K562 (cell line): ENCODE data around the gene TTLL3. TPM values are rescaled to one million over a fixed set of nuclear protein-coding genes. Genes with fewer than 3 reads are reported as not detected.

ENCODE experiments used
- BMI1 ChIP-seq: fragments of 150-350 bp; IDR thresholded peaks from 2 replicates; pipeline ENCODE4 v1.6.1; 2014; ENCODE audit warnings: low read length
- CAMTA2 ChIP-seq: fragments of 250-450 bp; sonication (Bioruptor Pico); conservative IDR thresholded peaks from 2 replicates; pipeline ENCODE4 v1.5.1; 2022
- CBX2 ChIP-seq: fragments of 200-600 bp; sonication (generic); IDR thresholded peaks from one replicate; pipeline ENCODE4 v1.6.1; 2012; ENCODE audit warnings: mild to moderate bottlenecking, low read length, inconsistent platforms; ENCODE audit not compliant: insufficient read depth, poor library complexity, severe bottlenecking
- CHD2 ChIP-seq: IDR thresholded peaks from 2 replicates; pipeline ENCODE4 v1.6.1; 2011; ENCODE audit warnings: low read depth, low read length
- COPS2 ChIP-seq: fragments of 450-650 bp; conservative IDR thresholded peaks from 2 replicates; pipeline ENCODE4 v1.6.1; 2016; ENCODE audit warnings: mild to moderate bottlenecking, moderate library complexity
- CREB1 ChIP-seq, 2 experiments: sonication (generic) in 1 of 2; formaldehyde crosslinking in 1 of 2; IDR thresholded peaks; 2 replicates each; pipeline versions ENCODE4 v1.6.1 to v1.8.0; 2012 to 2022; ENCODE audit warnings: inconsistent platforms in 1 of 2, mild to moderate bottlenecking in 1 of 2, missing genetic modification reagents in 1 of 2, moderate library complexity in 1 of 2
- DACH1 ChIP-seq: fragments of 450-650 bp; IDR thresholded peaks from 2 replicates; pipeline ENCODE4 v1.6.1; 2018; ENCODE audit not compliant: partially characterized antibody
- E2F8 ChIP-seq: fragments of 450-650 bp; IDR thresholded peaks from 2 replicates; pipeline ENCODE4 v1.7.1; 2018; ENCODE audit warnings: mild to moderate bottlenecking, low read depth; ENCODE audit not compliant: partially characterized antibody
- LCOR ChIP-seq: sonication (generic); formaldehyde crosslinking; IDR thresholded peaks from 2 replicates; pipeline ENCODE4 v1.8.0; 2022; ENCODE audit warnings: mild to moderate bottlenecking, missing genetic modification reagents
- NEUROD1 ChIP-seq: fragments of 150-350 bp; IDR thresholded peaks from 2 replicates; pipeline ENCODE4 v1.6.1; 2014; ENCODE audit warnings: borderline replicate concordance, low read length, low read depth; ENCODE audit not compliant: partially characterized antibody
- NFE2 ChIP-seq: IDR thresholded peaks from 2 replicates; pipeline ENCODE4 v1.6.1; 2014; ENCODE audit warnings: antibody characterized with exemption, low read depth
- POLR3A ChIP-seq: IDR thresholded peaks from 2 replicates; pipeline ENCODE4 v1.6.1; 2011; ENCODE audit warnings: borderline replicate concordance, mild to moderate bottlenecking, moderate library complexity; ENCODE audit not compliant: insufficient read length, insufficient read depth; ENCODE audit errors: extremely low read depth
- PRPF4 ChIP-seq: fragments of 200-400 bp; formaldehyde crosslinking; IDR thresholded peaks from one replicate; pipeline ENCODE4 v1.6.1; 2017; ENCODE audit warnings: low read length, low read depth, mild to moderate bottlenecking; ENCODE audit not compliant: insufficient read depth, poor library complexity, severe bottlenecking
- RAD51 ChIP-seq: fragments of 450-650 bp; IDR thresholded peaks from 2 replicates; pipeline ENCODE4 v1.7.1; 2016; ENCODE audit warnings: low read depth, mild to moderate bottlenecking, borderline replicate concordance
- SMAD4 ChIP-seq: fragments of 250-450 bp; sonication (Bioruptor Pico); conservative IDR thresholded peaks from 2 replicates; pipeline ENCODE4 v1.8.0; 2021; ENCODE audit warnings: inconsistent platforms, mild to moderate bottlenecking, moderate library complexity
- TAF1 ChIP-seq: IDR thresholded peaks from 2 replicates; pipeline ENCODE4 v1.6.1; 2011; ENCODE audit warnings: mild to moderate bottlenecking, low read length, moderate library complexity; ENCODE audit not compliant: insufficient read depth, control insufficient read depth, severe bottlenecking; ENCODE audit errors: extremely low read depth
- TBP ChIP-seq: optimal IDR thresholded peaks from 2 replicates; pipeline ENCODE3; 2011; ENCODE audit warnings: low read depth, low read length, improper control_type of control experiment
- TCF7 ChIP-seq: sonication (generic); IDR thresholded peaks from 2 replicates; pipeline ENCODE4 v1.6.1; 2016; ENCODE audit warnings: antibody characterized with exemption, borderline replicate concordance
- TCF7L2 ChIP-seq: fragments of 150-350 bp; IDR thresholded peaks from 2 replicates; pipeline ENCODE4 v1.6.1; 2016; ENCODE audit warnings: low read depth, mild to moderate bottlenecking, low read length, moderate library complexity
- TSC22D4 ChIP-seq: fragments of 450-650 bp; IDR thresholded peaks from 2 replicates; pipeline ENCODE4 v1.6.1; 2016; ENCODE audit warnings: missing genetic modification characterization, missing biosample characterization, control low read depth
- ZC3H8 ChIP-seq: fragments of 450-650 bp; IDR thresholded peaks from 2 replicates; pipeline ENCODE4 v1.6.1; 2017
- ZFP1 ChIP-seq: fragments of 450-650 bp; formaldehyde crosslinking; IDR thresholded peaks from 2 replicates; pipeline ENCODE4 v1.4.0; 2020; ENCODE audit warnings: mild to moderate bottlenecking, mixed read lengths
- ZNF431 ChIP-seq: sonication (generic); formaldehyde crosslinking; IDR thresholded peaks from 2 replicates; pipeline ENCODE4 v1.8.0; 2022; ENCODE audit warnings: mild to moderate bottlenecking, missing genetic modification reagents
- ZNF77 ChIP-seq: fragments of 250-450 bp; sonication (Bioruptor Pico); IDR thresholded peaks from 2 replicates; pipeline ENCODE4 v1.5.0; 2020
- polyA plus RNA-seq, 8 experiments: library from polyadenylated mRNA; depleted of rRNA in 4 of 8; stranded (reverse) in 5 of 8; unstranded in 3 of 8; fragments of >200 nt; fragmentation: Nextera tagmentation in 2 of 8; fragmentation: Illumina TruSeq in 1 of 8; extraction: Ambion mirVana in 2 of 8; extraction: Trizol in 1 of 8; gene quantifications; 2 replicates each; pipeline versions ENCODE4 v1.2.1 to v1.2.3, GENCODE V29; 2011 to 2014; ENCODE audit warnings: inconsistent platforms in 1 of 8, missing spikeins in 1 of 8
- total RNA-seq, 7 experiments: library from RNA; depleted of rRNA in 6 of 7; stranded (reverse); fragments of >200 nt in 6 of 7; fragmentation: Illumina TruSeq in 2 of 7; extraction: Trizol in 2 of 7; gene quantifications; 2 replicates each; pipeline versions ENCODE4 v1.2.1 to v1.2.3, GENCODE V29; 2011 to 2021; ENCODE audit warnings: low replicate concordance in 1 of 7
- TF ChIP-seq, protein P1 (sequence below), 2 experiments: fragments of 450-650 bp; IDR thresholded peaks; 2 replicates each; pipeline ENCODE4 v1.6.1; 2016
- TF ChIP-seq, protein P2 (sequence below): fragments of 250-450 bp; sonication (Bioruptor Pico); IDR thresholded peaks from 2 replicates; pipeline ENCODE4 v1.6.1; 2021; ENCODE audit warnings: mild to moderate bottlenecking

Gene TTLL3
- total and polyA plus RNA-seq, 9 of the 15 experiments (the other 6 are each of a cell fraction or from before 2014, with no cell fraction given) = 8.9 to 106 (median 33.2) TPM

DNA sequence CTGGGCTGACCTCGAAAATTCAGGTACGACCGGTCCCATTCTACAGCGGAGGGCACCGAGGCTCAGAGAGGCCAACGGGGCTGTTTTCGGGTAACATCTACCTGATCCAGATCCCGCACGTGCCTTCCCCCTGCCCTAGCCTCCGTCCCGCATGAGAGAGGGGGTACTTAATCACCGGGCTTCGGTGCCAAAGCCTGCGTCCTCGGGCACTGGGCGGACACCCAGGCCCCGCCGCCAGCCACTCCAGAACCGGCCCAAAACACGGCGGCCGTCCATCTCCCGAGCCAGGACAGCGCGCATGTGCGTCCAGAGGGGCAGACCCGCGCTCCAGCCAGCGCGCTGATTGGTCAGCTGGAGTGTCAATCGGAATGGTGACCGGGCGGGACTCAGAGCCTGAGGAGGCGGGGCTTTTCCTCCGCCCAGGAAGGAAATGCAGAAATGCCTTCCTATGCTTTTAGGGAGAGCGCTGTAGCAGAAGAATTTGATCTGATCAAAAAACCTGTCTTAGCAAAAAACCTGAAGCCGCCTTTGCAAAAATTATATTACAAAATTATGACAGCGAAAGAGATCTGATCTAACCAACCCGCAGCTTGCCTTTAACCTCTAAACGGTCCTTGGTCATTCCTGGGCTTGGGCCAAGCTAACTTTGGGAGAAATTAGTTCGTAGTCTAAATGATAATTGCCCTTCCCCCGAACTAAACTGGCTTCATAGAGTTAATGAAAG is 33.8 kb downstream of the TTLL3 start, which contains the start of gene RPUSD3 (continued):
- TF ChIP-seq NEUROD1 (no peak), NFE2 (no peak), CHD2 (peak; percentile 79), ZC3H8 (no peak), COPS2 (no peak), TBP (peak; percentile 77), RAD51 (no peak), ZNF77 (no peak), TCF7 (0 out of 2 replicates have a peak, but pooled peaks have one; percentile 11), TCF7L2 (no peak), PRPF4 (no peak), CAMTA2 (CRISPR knock-in tag) (no peak), CBX2 (no peak), BMI1 (no peak), CREB1 (IDR thresholded peaks at IDR 0.05) (peak; percentile 34), CREB1 (CRISPR knock-in tag; IDR thresholded peaks at IDR 0.05) (peak; percentile 57; the same call in 1 of the 2 replicates), DACH1 (no peak), LCOR (peak; percentile 73; the same call in 1 of the 2 replicates), POLR3A (no peak), ZFP1 (CRISPR knock-in tag) (no peak), SMAD4 (peak; percentile 12; the same call in 1 of the 2 replicates), ZNF431 (CRISPR knock-in tag) (no peak), TAF1 (peak; percentile 91), E2F8 (no peak), TSC22D4 (tag) (no peak)
- TF ChIP-seq, protein P1, sequence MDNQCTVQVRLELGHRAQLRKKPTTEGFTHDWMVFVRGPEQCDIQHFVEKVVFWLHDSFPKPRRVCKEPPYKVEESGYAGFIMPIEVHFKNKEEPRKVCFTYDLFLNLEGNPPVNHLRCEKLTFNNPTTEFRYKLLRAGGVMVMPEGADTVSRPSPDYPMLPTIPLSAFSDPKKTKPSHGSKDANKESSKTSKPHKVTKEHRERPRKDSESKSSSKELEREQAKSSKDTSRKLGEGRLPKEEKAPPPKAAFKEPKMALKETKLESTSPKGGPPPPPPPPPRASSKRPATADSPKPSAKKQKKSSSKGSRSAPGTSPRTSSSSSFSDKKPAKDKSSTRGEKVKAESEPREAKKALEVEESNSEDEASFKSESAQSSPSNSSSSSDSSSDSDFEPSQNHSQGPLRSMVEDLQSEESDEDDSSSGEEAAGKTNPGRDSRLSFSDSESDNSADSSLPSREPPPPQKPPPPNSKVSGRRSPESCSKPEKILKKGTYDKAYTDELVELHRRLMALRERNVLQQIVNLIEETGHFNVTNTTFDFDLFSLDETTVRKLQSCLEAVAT (IDR thresholded peaks at IDR 0.05) = no peak
- TF ChIP-seq, protein P2, sequence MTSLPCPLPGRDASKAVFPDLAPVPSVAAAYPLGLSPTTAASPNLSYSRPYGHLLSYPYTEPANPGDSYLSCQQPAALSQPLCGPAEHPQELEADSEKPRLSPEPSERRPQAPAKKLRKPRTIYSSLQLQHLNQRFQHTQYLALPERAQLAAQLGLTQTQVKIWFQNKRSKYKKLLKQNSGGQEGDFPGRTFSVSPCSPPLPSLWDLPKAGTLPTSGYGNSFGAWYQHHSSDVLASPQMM = no peak
